ENCODE measurements around the gene DPP10.

DNA sequence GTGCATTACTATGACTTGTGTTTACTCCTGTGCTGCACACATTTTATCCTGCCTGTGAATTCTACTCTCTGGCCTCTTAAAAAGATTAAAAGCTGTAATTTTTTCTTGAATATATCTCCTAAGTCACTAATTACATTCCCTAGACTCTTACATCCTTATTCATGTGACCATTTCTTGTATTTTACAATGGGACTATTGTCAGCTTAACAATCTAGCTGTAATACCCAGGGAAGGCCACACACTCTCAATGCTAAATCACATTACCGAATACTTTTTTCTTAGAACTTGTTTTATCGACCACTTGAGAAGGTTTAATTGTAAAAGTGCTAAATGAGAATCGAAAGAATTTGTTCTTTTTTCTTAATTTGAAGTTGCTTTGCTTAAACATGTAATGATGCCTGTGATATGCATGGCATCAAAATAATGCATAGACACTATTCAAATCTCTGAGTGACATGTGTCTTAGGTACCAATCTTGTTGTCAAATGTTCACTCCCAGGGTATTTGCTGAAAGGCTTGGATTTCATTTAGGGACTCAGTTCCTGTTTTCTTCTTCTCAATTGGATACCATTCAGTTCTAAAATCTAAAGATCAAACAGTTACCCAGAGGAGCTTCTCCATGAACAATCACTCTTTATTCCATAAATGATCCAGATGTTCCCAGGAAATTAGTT, 498.5 kb downstream of the DPP10 start:
- TF ChIP-seq, protein P1, sequence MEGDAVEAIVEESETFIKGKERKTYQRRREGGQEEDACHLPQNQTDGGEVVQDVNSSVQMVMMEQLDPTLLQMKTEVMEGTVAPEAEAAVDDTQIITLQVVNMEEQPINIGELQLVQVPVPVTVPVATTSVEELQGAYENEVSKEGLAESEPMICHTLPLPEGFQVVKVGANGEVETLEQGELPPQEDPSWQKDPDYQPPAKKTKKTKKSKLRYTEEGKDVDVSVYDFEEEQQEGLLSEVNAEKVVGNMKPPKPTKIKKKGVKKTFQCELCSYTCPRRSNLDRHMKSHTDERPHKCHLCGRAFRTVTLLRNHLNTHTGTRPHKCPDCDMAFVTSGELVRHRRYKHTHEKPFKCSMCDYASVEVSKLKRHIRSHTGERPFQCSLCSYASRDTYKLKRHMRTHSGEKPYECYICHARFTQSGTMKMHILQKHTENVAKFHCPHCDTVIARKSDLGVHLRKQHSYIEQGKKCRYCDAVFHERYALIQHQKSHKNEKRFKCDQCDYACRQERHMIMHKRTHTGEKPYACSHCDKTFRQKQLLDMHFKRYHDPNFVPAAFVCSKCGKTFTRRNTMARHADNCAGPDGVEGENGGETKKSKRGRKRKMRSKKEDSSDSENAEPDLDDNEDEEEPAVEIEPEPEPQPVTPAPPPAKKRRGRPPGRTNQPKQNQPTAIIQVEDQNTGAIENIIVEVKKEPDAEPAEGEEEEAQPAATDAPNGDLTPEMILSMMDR (IDR thresholded peaks at IDR 0.05): no peak
- no peak for TF ChIP-seq POLR2A (IDR thresholded peaks at IDR 0.05)

Measured in esophagus squamous epithelium (tissue), 4 donors.